BLaER1 (cell line): ENCODE data around the gene NUP85.
"Not testable (repeated sequence)": the region's sequence is repeated elsewhere in the genome, so short reads cannot be mapped to it uniquely, and the experiment has no call there.

Source experiments
- H3K27ac ChIP-seq: shearing (Covaris generic); formaldehyde crosslinking; 2 replicates; pipeline ENCODE4 v1.8.1; 2022
- H3K27me3 ChIP-seq: shearing (Covaris generic); formaldehyde crosslinking; 2 replicates; pipeline ENCODE4 v1.8.1; 2022
- H3K36me3 ChIP-seq: shearing (Covaris generic); formaldehyde crosslinking; 2 replicates; pipeline ENCODE4 v1.8.1; 2022
- H3K4me1 ChIP-seq: shearing (Covaris generic); formaldehyde crosslinking; 2 replicates; pipeline ENCODE4 v1.8.1; 2022
- H3K4me2 ChIP-seq: shearing (Covaris generic); formaldehyde crosslinking; 2 replicates; pipeline ENCODE4 v1.8.1; 2022
- H3K4me3 ChIP-seq: shearing (Covaris generic); formaldehyde crosslinking; 2 replicates; pipeline ENCODE4 v1.8.1; 2022
- H3K9ac ChIP-seq: shearing (Covaris generic); formaldehyde crosslinking; 2 replicates; pipeline ENCODE4 v1.8.1; 2022
- H3K9me3 ChIP-seq: shearing (Covaris generic); formaldehyde crosslinking; 2 replicates; pipeline ENCODE4 v1.8.1; 2022
- H4K20me1 ChIP-seq: shearing (Covaris generic); formaldehyde crosslinking; 2 replicates; pipeline ENCODE4 v1.8.1; 2022
- Cebpa-rat ChIP-seq: shearing (Covaris generic); IDR thresholded peaks from 2 replicates; pipeline ENCODE4 v1.8.1; 2022

The NUP85 gene

GRCh38 chr17:75249564-75249963, 44.1 kb downstream of the NUP85 start:
- peaks cover 78% of the 10 kb centered on the region for H4K20me1 ChIP-seq
- no peaks in the 10 kb centered on the region for H3K9me3 ChIP-seq
- no peaks in the 10 kb centered on the region for H3K27me3 ChIP-seq
- H3K4me1 ChIP-seq = peaks cover 59% of the 10 kb centered on the region
- H3K27ac ChIP-seq = peak overlapping the region; percentile 61
- TF ChIP-seq Cebpa-rat = no peak
- no peak overlapping the region for H3K4me3 ChIP-seq
- peaks cover 30% of the 10 kb centered on the region for H3K36me3 ChIP-seq
- peak overlapping the region; percentile 85 for H3K4me2 ChIP-seq
- peak overlapping the region; percentile 69 for H3K9ac ChIP-seq

- peak overlapping the region; percentile 61 for H3K27ac ChIP-seq
These were observed 44.6 kb downstream of the NUP85 start for GRCh38 chr17:75250009-75250471.

GRCh38 chr17:75252039-75252816, 46.7 kb downstream of the NUP85 start:
- TF ChIP-seq Cebpa-rat = no peak
- H3K4me1 ChIP-seq = peaks cover 38% of the 10 kb centered on the region
- H3K4me3 ChIP-seq = no peak overlapping the region
- H3K9me3 ChIP-seq = no peaks in the 10 kb centered on the region
- H4K20me1 ChIP-seq = peaks cover 71% of the 10 kb centered on the region
- H3K27ac ChIP-seq = no peak overlapping the region; the same call in 1 of the 2 replicates
- H3K36me3 ChIP-seq = peaks cover 7% of the 10 kb centered on the region
- H3K27me3 ChIP-seq = no peaks in the 10 kb centered on the region
- H3K9ac ChIP-seq = no peak overlapping the region; the same call in 1 of the 2 replicates
- H3K4me2 ChIP-seq = peak overlapping the region; percentile 85

More at GRCh38 chr17:75250009-75250471, 44.6 kb downstream of the NUP85 start:
- H3K27me3 ChIP-seq = no peaks in the 10 kb centered on the region
- no peak overlapping the region for H3K4me3 ChIP-seq
- H3K9me3 ChIP-seq = no peaks in the 10 kb centered on the region
- peaks cover 80% of the 10 kb centered on the region for H4K20me1 ChIP-seq
- peaks cover 27% of the 10 kb centered on the region for H3K36me3 ChIP-seq
- peak overlapping the region; percentile 85 for H3K4me2 ChIP-seq
- TF ChIP-seq Cebpa-rat = no peak
- H3K4me1 ChIP-seq = peaks cover 55% of the 10 kb centered on the region
- H3K9ac ChIP-seq = peak overlapping the region; percentile 69

GRCh38 chr17:75255954-75256698, 50.6 kb downstream of the NUP85 start:
- not testable (repeated sequence) for H3K4me3 ChIP-seq, H3K36me3 ChIP-seq, H3K9me3 ChIP-seq, H3K27me3 ChIP-seq, H3K9ac ChIP-seq, H3K27ac ChIP-seq, H3K4me2 ChIP-seq
- peaks cover 29% of the 10 kb centered on the region for H3K4me1 ChIP-seq
- H4K20me1 ChIP-seq = peaks cover 67% of the 10 kb centered on the region

- not testable (repeated sequence) for H3K4me3 ChIP-seq, H3K27me3 ChIP-seq, H3K36me3 ChIP-seq, H3K9me3 ChIP-seq, H3K27ac ChIP-seq, H3K4me2 ChIP-seq, H3K9ac ChIP-seq
- H3K4me1 ChIP-seq = peaks cover 19% of the 10 kb centered on the region
- H4K20me1 ChIP-seq = peaks cover 56% of the 10 kb centered on the region
These were observed 51.7 kb downstream of the NUP85 start for GRCh38 chr17:75257228-75257627.

- H3K36me3 ChIP-seq = peaks cover 35% of the 10 kb centered on the region
- TF ChIP-seq Cebpa-rat = no peak
- H3K27me3 ChIP-seq = no peaks in the 10 kb centered on the region
- peak overlapping the region; percentile 89 for H3K4me2 ChIP-seq
- peak overlapping the region; percentile 95 for H3K27ac ChIP-seq
- H3K4me3 ChIP-seq = peak overlapping the region; percentile 85
- no peaks in the 10 kb centered on the region for H3K9me3 ChIP-seq
- H4K20me1 ChIP-seq = peaks cover 33% of the 10 kb centered on the region
- H3K9ac ChIP-seq = peak overlapping the region; percentile 96
- peaks cover 35% of the 10 kb centered on the region for H3K4me1 ChIP-seq
These were observed 55.3 kb downstream of the NUP85 start for GRCh38 chr17:75260641-75261335.

- Histone ChIP-seq H3K27me3 (no peaks in the 10 kb centered on the region), H3K27ac (peak within 1 kb of the TSS; percentile 95), H3K4me3 (peak within 1 kb of the TSS; percentile 85), H3K36me3 (peaks cover 42% of the 10 kb centered on the region), H3K9ac (peak within 1 kb of the TSS; percentile 96), H3K4me2 (peak within 1 kb of the TSS; percentile 91), H3K9me3 (no peaks in the 10 kb centered on the region), H4K20me1 (peaks cover 33% of the 10 kb centered on the region), H3K4me1 (peaks cover 35% of the 10 kb centered on the region)
- TF ChIP-seq Cebpa-rat = no peak
These were observed 56.0 kb downstream of the NUP85 start, which contains the start of the genes GGA3 and MRPS7 for GRCh38 chr17:75261336-75262111. Gene GGA3 (minus strand): TSS chr17:75261606. CDS start chr17:75261587, 19 bp downstream. Gene MRPS7 (plus strand): TSS chr17:75261879. CDS start chr17:75261901, 22 bp downstream.

GRCh38 chr17:75262112-75262606, 56.7 kb downstream of the NUP85 start:
- Histone ChIP-seq H3K27me3 (no peaks in the 10 kb centered on the region), H4K20me1 (peaks cover 34% of the 10 kb centered on the region), H3K36me3 (peaks cover 48% of the 10 kb centered on the region), H3K9ac (peak overlapping the region; percentile 96), H3K4me3 (peak overlapping the region; percentile 85), H3K4me1 (peaks cover 35% of the 10 kb centered on the region), H3K4me2 (peak overlapping the region; percentile 91), H3K9me3 (no peaks in the 10 kb centered on the region), H3K27ac (peak overlapping the region; percentile 95)
- TF ChIP-seq Cebpa-rat = no peak

GRCh38 chr17:75263055-75263454, 57.6 kb downstream of the NUP85 start:
- 0 out of 2 replicates have a peak overlapping the region, but pooled peaks have one; percentile 95 for H3K27ac ChIP-seq
- no peak for TF ChIP-seq Cebpa-rat
- peak overlapping the region; percentile 85 for H3K4me3 ChIP-seq
- H4K20me1 ChIP-seq = peaks cover 34% of the 10 kb centered on the region
- peak overlapping the region; percentile 96; the same call in 1 of the 2 replicates for H3K9ac ChIP-seq
- H3K4me2 ChIP-seq = peak overlapping the region; percentile 91
- peaks cover 55% of the 10 kb centered on the region for H3K36me3 ChIP-seq
- H3K27me3 ChIP-seq = no peaks in the 10 kb centered on the region
- H3K9me3 ChIP-seq = no peaks in the 10 kb centered on the region
- peaks cover 35% of the 10 kb centered on the region for H3K4me1 ChIP-seq
